Fibroblast of lung (primary cell): ENCODE measurements around the gene CLDN14.

Source experiments
- CTCF ChIP-seq, 2 donors: IDR thresholded peaks in 1 of 2; conservative IDR thresholded peaks in 1 of 2; 1 replicate in 1 of 2; 2 replicates in 1 of 2; pipeline ENCODE4 v1.5.1; 2011 to 2012; ENCODE audit warnings: low read length in 2 of 2, control low read depth in 1 of 2, inconsistent platforms in 1 of 2, low read depth in 1 of 2, mild to moderate bottlenecking in 1 of 2
- EZH2 ChIP-seq: IDR thresholded peaks from 2 replicates; pipeline ENCODE4 v1.5.1; 2012; ENCODE audit warnings: low read length, control low read depth, mild to moderate bottlenecking; ENCODE audit errors: missing control alignments

GRCh38 chr21:36481639-36482038 lies 1.7 kb upstream of the CLDN14 start:
- TF ChIP-seq CTCF (conservative IDR thresholded peaks at IDR 0.05 in 1 of 2, IDR thresholded peaks at IDR 0.05 in 1 of 2; ENCODE audit: low read depth in 1 of 2, low read length in 2 of 2) (no peak), EZH2 (no peak)
